Endothelial cell of umbilical vein (primary cell): ENCODE measurements around the gene CEP70. TPM values are rescaled to one million over a fixed set of nuclear protein-coding genes. Genes with fewer than 3 reads are reported as not detected.
"Not testable (repeated sequence)": the region's sequence is repeated elsewhere in the genome, so short reads cannot be mapped to it uniquely, and the experiment has no call there.

ENCODE experiments used
- BruUV-seq: library from RNA; stranded (reverse); fragments of 400-500 nt; replicated peaks from 2 replicates; lab custom pipeline; 2021; lab: Mats Ljungman, UMichigan
- CTCF ChIA-PET: fragments of 300-600, 350-600 bp; sonication (Branson Sonifier 250); formaldehyde crosslinking; loops from one replicate; lab custom pipeline; 2021; ENCODE audit warnings: antibody characterized with exemption, inconsistent platforms; lab: Charles Lee
- POLR2A ChIA-PET: fragments of 300-600, 350-600 bp; sonication (Branson Sonifier 250); formaldehyde crosslinking; loops from one replicate; lab custom pipeline; 2021; ENCODE audit warnings: antibody characterized with exemption, inconsistent platforms; lab: Charles Lee
- DNase-seq: peaks from one replicate; pipeline ENCODE4 v3.0.0-alpha.2; 2011; ENCODE audit warnings: low read depth, low spot score
- FAIRE-seq: peaks from 2 replicates; lab custom pipeline; 2011; peaks lifted over from hg19 to GRCh38; lab: Jason Lieb, UNC
- H2AFZ ChIP-seq: 2 replicates; pipeline ENCODE4 v1.6.0; 2012; ENCODE audit warnings: low read depth, low read length, control low read depth, inconsistent platforms
- H3K27ac ChIP-seq: 2 replicates; pipeline ENCODE4 v1.5.1; 2011; ENCODE audit warnings: low read depth, mild to moderate bottlenecking, control low read depth, low read length, moderate library complexity; ENCODE audit not compliant: insufficient read depth
- H3K27me3 ChIP-seq, 2 experiments: 2 replicates each; pipeline versions ENCODE4 v1.6.0 to v1.6.1; 2011; ENCODE audit warnings: low read length in 2 of 2, mixed read lengths in 1 of 2; ENCODE audit not compliant: control insufficient read depth in 2 of 2, insufficient read depth in 2 of 2
- H3K36me3 ChIP-seq, 2 experiments: 2 replicates in 1 of 2; 3 replicates in 1 of 2; pipeline ENCODE4 v1.5.1; 2011; ENCODE audit warnings: low read length in 2 of 2, mild to moderate bottlenecking in 1 of 2, moderate library complexity in 1 of 2; ENCODE audit not compliant: control insufficient read depth in 2 of 2, insufficient read depth in 2 of 2; ENCODE audit errors: extremely low read depth in 1 of 2
- H3K4me1 ChIP-seq: 3 replicates; pipeline ENCODE4 v1.5.1; 2011; ENCODE audit warnings: mild to moderate bottlenecking, low read length; ENCODE audit not compliant: control insufficient read depth, insufficient read depth; ENCODE audit errors: extremely low read depth
- H3K4me2 ChIP-seq: 2 replicates; pipeline ENCODE4 v1.6.1; 2011; ENCODE audit warnings: low read length, control low read depth, mixed read lengths; ENCODE audit not compliant: insufficient read depth
- H3K4me3 ChIP-seq, 3 experiments: fragments of 200-600 bp in 1 of 3; sonication (generic), shearing (Covaris generic) in 1 of 3; replicated peaks in 1 of 3; 2 replicates each; pipeline ENCODE4 v1.5.1; 2011 to 2016; ENCODE audit warnings: control low read depth in 3 of 3, low read length in 3 of 3, mild to moderate bottlenecking in 2 of 3, inconsistent platforms in 1 of 3, low read depth in 1 of 3, moderate library complexity in 1 of 3; ENCODE audit not compliant: insufficient read depth in 1 of 3
- H3K79me2 ChIP-seq: 2 replicates; pipeline ENCODE4 v1.6.0; 2012; ENCODE audit warnings: low read length, inconsistent platforms; ENCODE audit not compliant: control insufficient read depth, insufficient read depth
- H3K9ac ChIP-seq: replicated peaks from 2 replicates; pipeline ENCODE3; 2011; ENCODE audit warnings: low read length, control low read depth; ENCODE audit not compliant: insufficient read depth; ENCODE audit errors: extremely low read depth
- H3K9me1 ChIP-seq: replicated peaks from 3 replicates; pipeline ENCODE4 v1.6.0; 2011; ENCODE audit warnings: mild to moderate bottlenecking, low read length; ENCODE audit not compliant: control insufficient read depth, insufficient read depth; ENCODE audit errors: extremely low read depth
- H3K9me3 ChIP-seq: replicated peaks from 2 replicates; pipeline ENCODE4 v1.5.1; 2012; ENCODE audit warnings: low read length, inconsistent platforms; ENCODE audit not compliant: control insufficient read depth, insufficient read depth
- H4K20me1 ChIP-seq: replicated peaks from 2 replicates; pipeline ENCODE3; 2011; ENCODE audit warnings: mild to moderate bottlenecking, low read length; ENCODE audit not compliant: control insufficient read depth, insufficient read depth; ENCODE audit errors: extremely low read depth
- EZH2 ChIP-seq: IDR thresholded peaks from 2 replicates; pipeline ENCODE4 v1.6.1; 2012; ENCODE audit warnings: borderline replicate concordance, low read depth, mild to moderate bottlenecking, moderate library complexity, low read length, inconsistent platforms; ENCODE audit not compliant: severe bottlenecking
- POLR2A ChIP-seq: IDR thresholded peaks from 2 replicates; pipeline ENCODE4 v1.6.1; 2012; ENCODE audit warnings: low read depth, mild to moderate bottlenecking, control low read depth, low read length
- dilution Hi-C: fragments of 300-500 bp; cut with MboI; formaldehyde crosslinking; loops from one replicate; pipeline ENCODE4 v1.15.0; 2019; ENCODE audit warnings: low sequenced_read_pairs; ENCODE audit not compliant: extremely low pct_ligation_motif_present
- intact Hi-C: fragments of 100-400 bp; cut with micrococcal nuclease; formaldehyde crosslinking; loops from one replicate; pipeline ENCODE4 v1.10.0; 2022
- polyA plus RNA-seq, 4 experiments: library from polyadenylated mRNA; depleted of rRNA in 3 of 4; stranded (reverse) in 3 of 4; unstranded in 1 of 4; fragments of >200 nt; gene quantifications; 2 replicates each; pipeline versions ENCODE4 v1.2.1 to v1.2.3, GENCODE V29; 2011 to 2012; ENCODE audit warnings: missing spikeins in 1 of 4
- total RNA-seq: library from RNA; stranded (reverse); gene quantifications from 2 replicates; pipeline ENCODE4 v1.2.3, GENCODE V29; 2021
- TF ChIP-seq, protein P1 (sequence below): IDR thresholded peaks from 2 replicates; pipeline ENCODE4 v1.6.1; 2011; ENCODE audit not compliant: insufficient read depth, insufficient read length

Gene CEP70
- total and polyA plus RNA-seq, 2 donors (not counting 3 experiments of a cell fraction or from before 2014, with no cell fraction given) = 2.1 to 16.9 TPM

DNA sequence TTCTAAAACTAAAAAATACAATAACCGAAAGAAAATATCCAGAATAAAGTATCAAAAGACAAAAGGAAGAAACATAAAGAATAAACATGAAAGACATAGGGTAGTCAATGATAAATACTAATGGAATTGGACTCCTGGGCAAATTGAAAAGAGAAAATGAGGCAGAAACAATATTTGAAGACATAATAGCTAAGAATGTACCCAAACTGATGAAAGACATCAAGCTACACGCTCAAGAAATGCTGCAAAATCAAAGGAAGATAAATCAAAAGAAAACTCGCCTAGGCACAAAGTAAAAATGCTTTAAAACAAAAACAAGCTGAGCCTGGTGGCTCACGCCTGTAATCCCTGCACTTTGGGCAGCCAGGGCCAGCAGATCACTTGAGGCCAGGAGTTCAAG is 34.9 kb downstream of the CEP70 start:
- CTCF ChIA-PET = interaction anchor here (1.5 to 1.7 kb wide), 2 partner anchors 10 to 364 kb away, joined by 5 to 6 read pairs; no protein-coding TSS in a partner anchor
- Histone ChIP-seq H3K27me3 (no peaks in the 10 kb centered on the region), H3K27ac (no peak overlapping the region), H3K36me3 (no peaks in the 10 kb centered on the region), H3K9me1 (no peaks in the 10 kb centered on the region), H3K9me3 (no peaks in the 10 kb centered on the region), H3K4me1 (no peaks in the 10 kb centered on the region), H3K79me2 (no peaks in the 10 kb centered on the region), H2AFZ (no peak overlapping the region), H3K4me3 (no peak overlapping the region), H3K4me2 (no peak overlapping the region), H4K20me1 (no peaks in the 10 kb centered on the region), H3K9ac (no peak overlapping the region)
- DNase-seq (no peak), FAIRE-seq (no peak)
- TF ChIP-seq, protein P1, sequence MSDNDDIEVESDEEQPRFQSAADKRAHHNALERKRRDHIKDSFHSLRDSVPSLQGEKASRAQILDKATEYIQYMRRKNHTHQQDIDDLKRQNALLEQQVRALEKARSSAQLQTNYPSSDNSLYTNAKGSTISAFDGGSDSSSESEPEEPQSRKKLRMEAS = no peak
- no peak for TF ChIP-seq EZH2
- TF ChIP-seq POLR2A = no peak
- dilution Hi-C loops (no loop called here), intact Hi-C loops (no loop called here)
- no TSS peak for BruUV-seq
- POLR2A ChIA-PET = no interaction called here

DNA sequence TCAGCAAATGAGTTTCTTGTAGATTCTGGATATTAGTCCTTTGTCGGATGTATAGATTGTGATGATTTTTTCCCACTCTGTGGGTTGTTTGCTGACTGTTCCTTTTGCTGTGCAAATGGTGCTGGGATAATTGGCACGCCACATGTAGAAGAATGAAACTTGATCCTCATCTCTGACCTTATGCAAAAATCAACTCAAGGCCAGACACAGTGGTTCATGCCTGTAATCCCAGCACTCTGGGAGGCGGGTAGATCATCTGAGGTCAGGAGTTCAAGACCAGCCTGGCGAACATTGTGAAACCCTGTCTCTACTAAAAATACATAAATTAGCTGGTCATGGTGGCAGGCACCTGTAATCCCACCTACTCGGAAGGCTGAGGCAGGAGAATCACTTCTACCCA is 39.3 kb downstream of the CEP70 start:
- H3K9me1 ChIP-seq, intact Hi-C loops, H3K4me1 ChIP-seq, H3K9ac ChIP-seq, DNase-seq, H3K79me2 ChIP-seq, BruUV-seq, POLR2A ChIA-PET, H3K27me3 ChIP-seq, H3K36me3 ChIP-seq, FAIRE-seq, H3K27ac ChIP-seq, dilution Hi-C loops, H4K20me1 ChIP-seq, H3K4me2 ChIP-seq, H2AFZ ChIP-seq, H3K4me3 ChIP-seq, H3K9me3 ChIP-seq, CTCF ChIA-PET: not testable (repeated sequence)

DNA sequence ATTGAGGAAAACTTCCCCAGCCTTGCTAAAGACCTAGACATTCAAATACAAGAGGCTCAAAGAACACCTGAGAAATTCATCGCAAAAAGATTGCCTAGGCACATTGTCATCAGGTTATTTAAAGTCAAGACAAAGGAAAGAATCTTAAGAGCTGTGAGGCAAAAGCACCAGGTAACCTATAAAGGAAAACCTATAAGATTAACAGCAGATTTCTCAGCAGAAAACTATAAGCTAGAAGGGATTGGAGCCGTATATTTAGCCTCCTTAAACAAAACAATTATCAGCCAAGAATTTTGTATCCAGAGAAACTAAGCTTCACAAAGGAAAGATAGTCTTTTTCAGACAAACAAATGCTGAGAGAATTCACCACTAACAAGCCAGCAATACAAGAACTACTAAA is 43.1 kb downstream of the CEP70 start:
- H3K4me2 ChIP-seq, H3K9me3 ChIP-seq, H3K9ac ChIP-seq, H3K9me1 ChIP-seq, dilution Hi-C loops, CTCF ChIA-PET, H3K4me3 ChIP-seq, BruUV-seq, H3K4me1 ChIP-seq, H3K27me3 ChIP-seq, H4K20me1 ChIP-seq, intact Hi-C loops, H3K79me2 ChIP-seq, POLR2A ChIA-PET, H2AFZ ChIP-seq, DNase-seq, H3K36me3 ChIP-seq, FAIRE-seq, H3K27ac ChIP-seq: not testable (repeated sequence)
